ELF-1 (cell line): Measurements from ENCODE around the gene RASSF3.
"Not testable (repeated sequence)": the region's sequence is repeated elsewhere in the genome, so short reads cannot be mapped to it uniquely, and the experiment has no call there.

Source experiments
- DNase-seq: peaks from one replicate; pipeline ENCODE4 v3.0.0-alpha.2; 2016; ENCODE audit warnings: low read depth, low spot score

The RASSF3 gene

GRCh38 chr12:64690236-64690635 is 79.9 kb downstream of the RASSF3 start:
- DNase-seq = not testable (repeated sequence)

DNA sequence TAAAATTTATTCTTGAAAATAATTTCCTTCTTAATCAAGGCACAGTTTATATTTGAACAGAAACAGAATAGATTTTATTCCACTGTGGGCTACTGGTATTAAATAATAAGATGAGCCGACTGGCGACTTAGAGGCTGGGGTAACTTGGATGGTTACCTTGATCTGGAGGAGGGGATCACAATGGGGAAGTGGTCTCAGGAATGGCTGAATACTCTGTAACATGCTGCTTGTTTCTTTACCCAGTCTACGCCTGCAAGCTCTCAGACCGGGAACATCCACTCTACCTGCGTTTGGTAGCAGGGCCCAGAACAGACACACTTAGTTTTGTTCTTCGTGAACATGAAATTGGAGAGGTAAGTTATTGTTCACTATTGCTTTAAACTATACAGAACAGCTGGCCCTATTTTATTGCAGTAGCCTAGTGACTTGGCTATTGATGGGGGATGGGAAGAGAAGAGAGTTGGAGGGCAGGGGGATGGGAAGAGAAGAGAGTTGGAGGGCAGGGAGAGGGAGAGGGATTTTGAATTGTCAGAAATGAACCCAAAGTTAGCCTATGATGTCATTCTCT is 81.0 kb downstream of the RASSF3 start:
- DNase-seq = peak; percentile 17

DNA sequence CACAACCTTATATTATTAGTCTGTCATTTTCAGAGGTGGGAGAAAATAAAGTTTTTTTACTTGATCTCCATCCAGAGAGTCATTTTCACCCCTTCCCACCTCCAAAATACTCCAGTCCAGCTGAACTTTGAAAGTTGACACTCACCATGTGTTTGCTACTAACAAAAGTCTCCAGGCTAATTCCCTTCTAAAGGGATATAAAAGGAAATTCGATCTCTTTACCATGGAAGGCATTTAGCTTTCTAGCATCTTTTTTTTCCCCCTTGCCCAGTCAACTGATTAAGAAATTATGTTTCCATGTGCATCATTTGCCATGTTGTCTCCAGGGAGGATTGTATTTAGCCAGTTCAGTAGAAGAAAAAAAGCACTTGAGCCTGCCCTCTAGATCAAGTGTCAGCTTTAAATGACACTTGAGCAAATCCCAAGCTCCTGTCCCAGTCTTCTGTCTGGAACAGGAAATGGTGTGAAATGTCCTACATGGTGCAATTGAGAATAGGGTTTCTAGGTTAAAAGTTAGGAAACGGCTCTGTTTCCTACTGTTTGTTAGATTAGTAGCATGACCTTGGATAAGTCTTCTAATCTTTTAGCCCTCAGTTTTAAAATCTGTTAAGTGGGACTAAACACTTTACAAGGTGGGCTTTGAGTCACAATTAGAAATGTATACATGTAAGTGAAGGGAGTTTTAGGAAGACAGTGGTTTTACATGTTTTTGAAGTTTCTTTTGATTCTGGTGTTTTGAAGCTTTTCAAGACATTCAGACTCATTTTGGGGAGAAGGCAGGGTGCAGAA is 81.7 kb downstream of the RASSF3 start:
- peak; percentile 18 for DNase-seq

GRCh38 chr12:64694130-64695040 is 84.1 kb downstream of the RASSF3 start:
- no peak for DNase-seq

- no peak for DNase-seq
These were observed 85.3 kb downstream of the RASSF3 start for GRCh38 chr12:64695550-64695949.

- DNase-seq = no peak
These were observed 85.9 kb downstream of the RASSF3 start for GRCh38 chr12:64696080-64696741.

DNA sequence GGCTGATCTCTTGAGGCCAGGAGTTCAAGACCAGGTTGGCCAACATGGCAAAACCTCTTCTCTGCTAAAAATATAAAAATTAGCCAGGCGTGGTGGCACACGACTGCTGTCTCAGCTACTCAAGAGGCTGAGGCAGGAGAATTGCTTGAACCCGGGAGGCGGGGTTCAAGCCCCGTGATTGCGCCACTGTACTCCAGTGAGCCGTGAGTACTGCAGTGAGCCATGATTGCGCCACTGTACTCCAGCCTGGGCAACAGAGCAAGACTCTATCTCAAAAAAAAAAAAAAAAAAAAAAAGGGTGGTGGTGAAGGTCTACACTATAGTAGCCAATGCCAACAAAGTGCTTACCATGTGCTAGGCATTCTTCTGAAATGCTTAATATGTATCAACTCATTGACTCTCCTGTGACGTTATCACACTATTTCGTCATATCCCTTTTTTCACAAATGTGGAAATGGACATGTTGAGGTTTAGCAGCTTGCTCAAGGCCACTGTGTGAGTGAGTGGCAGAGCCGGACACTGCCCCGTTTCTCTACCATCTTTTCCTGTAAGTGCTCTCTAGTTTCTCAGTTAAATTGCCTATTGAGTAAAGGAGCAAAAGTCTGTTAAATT is 89.3 kb downstream of the RASSF3 start:
- DNase-seq = no peak

- DNase-seq = no peak
These were observed 90.2 kb downstream of the RASSF3 start for GRCh38 chr12:64700532-64700931.

GRCh38 chr12:64701283-64701682 is 91.0 kb downstream of the RASSF3 start:
- no peak for DNase-seq

GRCh38 chr12:64706306-64706705 is 96.0 kb downstream of the RASSF3 start:
- DNase-seq = no peak

GRCh38 chr12:64706857-64707256 is 96.6 kb downstream of the RASSF3 start:
- DNase-seq = no peak

DNA sequence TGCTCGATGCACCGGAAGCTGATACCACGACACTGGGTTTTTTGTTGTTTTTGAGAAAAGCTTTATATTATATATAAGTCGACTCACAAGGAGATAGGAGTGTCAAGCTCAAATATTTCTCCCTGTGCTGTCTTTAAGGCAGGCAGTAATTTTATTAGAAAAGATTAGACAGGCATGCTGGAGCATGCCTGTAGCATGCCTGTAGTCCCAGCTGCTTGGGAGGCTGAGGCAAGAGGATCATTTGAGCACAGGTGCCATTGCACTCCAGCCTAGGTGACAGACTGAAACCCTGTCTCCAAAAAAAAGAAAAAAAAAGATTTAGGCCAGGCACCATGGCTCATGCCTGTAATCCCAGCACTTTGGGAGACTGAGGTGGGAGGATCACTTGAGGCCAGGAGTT is 97.1 kb downstream of the RASSF3 start:
- DNase-seq = no peak

GRCh38 chr12:64707926-64708325 is 97.6 kb downstream of the RASSF3 start:
- DNase-seq = no peak

DNA sequence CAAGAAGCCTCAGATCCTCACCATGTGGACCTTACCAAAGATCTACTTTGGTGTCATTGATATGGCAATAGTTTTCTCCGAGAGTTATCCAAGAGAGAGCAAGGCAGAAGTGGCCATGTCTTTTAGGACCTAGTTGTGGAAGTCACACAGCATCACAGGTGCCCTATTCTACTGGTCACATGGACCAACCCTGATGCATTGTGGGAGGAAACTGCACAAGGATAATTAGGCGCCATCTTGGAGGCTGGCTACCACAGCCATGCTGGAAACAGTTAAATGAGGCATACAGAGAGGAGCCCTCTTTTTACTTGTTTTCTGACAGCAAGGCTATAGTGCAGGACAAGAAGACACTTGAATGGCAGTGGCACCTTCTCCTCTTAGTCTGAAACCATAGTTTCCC is 99.1 kb downstream of the RASSF3 start:
- no peak for DNase-seq

DNA sequence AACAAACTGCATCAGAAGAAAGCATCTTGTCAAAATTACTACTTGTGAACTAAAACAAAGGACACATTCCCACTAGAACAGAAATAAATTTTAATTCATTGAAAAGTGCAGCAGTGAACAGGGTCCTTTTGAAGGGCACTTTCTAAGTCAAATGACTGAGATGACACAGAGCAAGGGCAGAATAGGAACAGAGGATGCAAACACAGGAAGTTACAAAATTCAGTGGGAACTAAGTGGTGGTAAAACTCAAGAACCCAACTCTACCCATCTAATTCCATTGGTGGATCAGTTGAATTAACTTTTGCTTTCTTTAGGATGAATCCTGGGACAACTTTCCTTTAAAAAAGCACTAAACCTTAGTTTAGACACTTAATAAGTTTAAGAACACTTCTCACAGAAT is 103.1 kb downstream of the RASSF3 start:
- DNase-seq = no peak

GRCh38 chr12:64714551-64714968 is 104.3 kb downstream of the RASSF3 start:
- DNase-seq = no peak

GRCh38 chr12:64716371-64716770 is 106.1 kb downstream of the RASSF3 start:
- DNase-seq = no peak

GRCh38 chr12:64716839-64717455 is 106.7 kb downstream of the RASSF3 start:
- DNase-seq = no peak

DNA sequence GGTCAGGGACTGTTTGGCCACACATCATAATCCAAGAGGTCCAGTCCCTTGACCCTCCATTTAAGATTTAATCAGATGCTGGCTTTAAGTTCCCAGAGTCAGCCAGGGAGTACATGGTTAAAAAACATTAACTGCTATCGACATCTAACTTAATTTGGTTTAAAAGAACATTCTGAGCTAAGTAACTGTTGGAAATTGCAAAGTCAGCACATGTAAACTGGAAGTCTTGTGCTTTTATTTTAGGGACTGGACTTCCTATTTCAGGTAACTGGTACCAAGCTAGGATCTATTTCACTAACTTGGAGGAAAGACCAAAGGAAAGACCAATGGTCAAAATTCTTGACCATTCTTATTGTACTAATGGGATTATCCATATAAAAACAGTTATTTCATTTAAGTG is 108.4 kb downstream of the RASSF3 start:
- no peak for DNase-seq

DNA sequence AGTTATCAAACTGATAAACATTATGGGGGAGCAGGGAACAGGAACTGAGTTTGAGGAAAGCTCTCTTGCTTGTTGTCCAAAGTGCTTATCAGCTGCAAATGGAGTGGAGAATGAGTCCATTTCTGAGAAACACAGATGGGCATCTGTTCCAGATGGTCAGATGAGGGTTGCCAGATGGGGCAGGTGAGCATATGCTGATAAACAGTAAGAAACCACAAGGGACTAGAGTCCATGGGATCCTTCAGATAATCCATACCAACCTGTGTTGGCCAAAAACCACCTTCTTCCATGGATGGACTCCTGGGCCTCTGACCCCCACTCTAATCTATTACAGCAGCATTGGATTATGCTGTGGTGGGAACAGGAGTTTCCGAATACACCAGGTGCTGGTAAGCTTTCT is 110.6 kb downstream of the RASSF3 start:
- no peak for DNase-seq

GRCh38 chr12:64722835-64723234 is 112.5 kb downstream of the RASSF3 start:
- no peak for DNase-seq
